HG02870 (cell line): ENCODE data around the gene ANXA9.

Source experiments
- ATAC-seq: cut with Tn5 transposase; IDR thresholded peaks from one replicate; pipeline ENCODE4 v1.9.1; 2021; ENCODE audit warnings: mild to moderate bottlenecking, moderate library complexity; ENCODE audit not compliant: unreplicated experiment

The ANXA9 gene

DNA sequence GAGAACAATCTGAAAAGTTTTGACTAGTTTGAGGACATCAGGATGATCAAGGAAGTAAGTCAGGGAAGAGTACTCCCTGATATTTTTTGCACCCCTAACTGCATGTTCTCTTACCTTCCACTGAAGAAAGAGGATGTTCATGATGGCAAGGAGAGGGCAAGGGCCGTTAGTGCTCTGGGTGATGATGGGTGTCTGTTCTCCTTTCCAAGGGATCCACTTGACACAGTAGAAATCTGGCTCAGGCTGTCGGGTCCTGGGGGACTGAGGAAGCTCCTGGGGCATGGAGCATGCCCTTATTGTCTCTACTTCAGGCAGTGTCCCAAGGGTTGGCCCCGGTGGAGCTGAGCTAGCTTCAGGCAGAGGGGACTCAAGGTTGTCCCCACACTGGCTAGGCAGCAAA is 20.0 kb downstream of the ANXA9 start:
- no peak for ATAC-seq

DNA sequence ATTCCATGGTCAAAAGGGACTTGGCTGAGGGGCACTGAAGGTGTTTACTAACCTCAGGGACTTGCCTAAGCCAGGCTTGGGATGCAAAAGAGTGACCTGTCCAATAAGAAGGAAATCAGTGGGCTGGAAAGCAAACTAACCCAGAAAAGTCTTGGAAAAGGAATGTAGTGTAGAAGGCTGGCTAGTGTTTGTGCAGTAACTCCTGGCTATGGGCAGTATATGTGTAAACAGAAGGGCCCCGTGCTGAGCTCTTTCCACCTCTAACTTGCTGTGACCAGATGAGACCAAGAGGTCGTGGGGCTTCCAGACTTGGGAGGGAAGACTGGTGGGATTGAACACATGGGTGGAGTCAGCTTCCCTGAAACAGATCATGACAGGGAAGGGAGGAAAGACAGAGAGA is 20.5 kb downstream of the ANXA9 start:
- ATAC-seq: no peak

DNA sequence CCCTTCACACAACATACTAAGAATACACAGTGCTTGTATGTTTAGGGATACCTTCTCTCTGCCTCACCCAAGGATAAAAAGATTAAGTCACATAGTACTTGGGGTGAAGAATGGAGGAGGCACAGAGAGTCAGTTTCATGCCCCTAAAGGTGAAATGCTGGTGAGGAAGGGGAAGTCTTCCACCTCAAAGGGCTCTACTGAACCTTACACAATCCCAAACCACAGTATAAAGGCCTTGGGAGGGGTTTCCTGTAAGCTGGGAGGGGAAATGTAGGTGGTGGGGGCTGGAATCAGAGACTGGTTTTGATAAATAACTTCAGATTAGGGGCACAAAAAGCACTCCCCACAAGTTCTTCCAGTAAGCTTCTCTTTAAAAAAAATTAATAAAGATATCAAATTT is 21.1 kb downstream of the ANXA9 start:
- no peak for ATAC-seq

DNA sequence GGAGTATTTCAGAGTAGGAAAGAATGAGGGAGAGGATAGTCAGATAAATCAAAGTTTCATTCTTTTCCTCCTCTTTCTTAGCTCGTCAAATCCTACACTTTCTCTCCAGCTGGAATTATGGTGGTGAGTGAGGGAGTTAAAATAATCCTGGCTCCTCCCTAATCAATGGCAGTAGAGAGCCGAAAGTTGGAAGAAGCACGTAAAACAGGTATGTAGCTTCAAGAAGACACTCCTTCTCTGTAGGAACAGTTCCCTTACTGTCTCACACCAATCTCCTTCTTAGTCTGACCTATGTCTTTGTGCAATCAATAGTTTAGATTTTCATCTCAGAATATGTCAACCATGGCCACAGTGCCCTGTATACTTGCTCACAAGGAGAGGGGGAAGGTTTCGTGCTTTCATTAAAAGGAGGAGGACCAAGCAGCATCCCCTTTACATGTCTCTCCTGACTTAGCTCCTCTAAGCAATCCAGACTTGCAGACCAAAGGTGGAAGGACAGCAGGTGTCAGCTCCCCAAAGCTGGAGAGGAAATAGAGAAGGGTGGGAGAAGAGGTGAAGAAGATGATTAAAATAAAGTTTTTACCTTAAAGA is 23.7 kb downstream of the ANXA9 start:
- ATAC-seq: no peak

DNA sequence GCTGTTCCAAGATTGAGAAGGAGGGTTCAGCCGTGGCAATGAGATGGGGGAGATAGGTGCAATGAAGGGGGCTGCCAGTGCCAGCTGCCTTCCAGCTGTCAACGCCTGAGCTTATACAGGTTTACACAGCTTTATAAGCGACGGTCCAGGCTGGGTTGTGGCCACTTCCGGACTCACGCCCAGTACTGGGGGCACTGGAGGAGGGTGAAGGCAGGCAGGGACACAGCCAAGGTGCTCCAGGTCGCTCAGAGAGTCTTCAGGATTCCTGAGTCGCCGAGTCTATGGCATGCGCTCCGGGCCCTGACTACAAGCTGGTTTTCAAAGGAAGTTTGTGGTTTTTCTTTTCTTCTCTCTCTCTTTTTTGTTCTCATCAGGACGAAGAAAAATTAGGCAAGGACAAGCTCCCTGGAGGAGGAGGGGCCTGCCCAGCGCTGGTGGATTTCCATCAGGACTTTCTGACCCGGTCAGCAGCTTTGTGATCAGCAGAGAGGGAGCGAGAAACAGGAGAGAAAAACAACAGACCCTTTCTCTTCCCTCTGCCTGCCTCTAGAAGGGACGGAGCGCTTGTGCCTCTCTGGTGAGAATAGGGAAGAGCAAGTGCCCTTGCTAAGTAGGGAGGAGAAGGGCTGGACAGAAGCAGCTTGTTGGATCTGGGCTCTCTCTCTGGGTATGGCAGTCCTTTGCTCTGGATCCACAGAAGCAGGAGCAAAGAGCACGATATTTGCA is 24.4 kb downstream of the ANXA9 start, which contains the start of gene MINDY1:
Gene MINDY1 (minus strand): TSS at position 576 of the 726 bp plus-strand sequence. CDS start 4,285 bp downstream, outside the sequence.
- no peak for ATAC-seq

DNA sequence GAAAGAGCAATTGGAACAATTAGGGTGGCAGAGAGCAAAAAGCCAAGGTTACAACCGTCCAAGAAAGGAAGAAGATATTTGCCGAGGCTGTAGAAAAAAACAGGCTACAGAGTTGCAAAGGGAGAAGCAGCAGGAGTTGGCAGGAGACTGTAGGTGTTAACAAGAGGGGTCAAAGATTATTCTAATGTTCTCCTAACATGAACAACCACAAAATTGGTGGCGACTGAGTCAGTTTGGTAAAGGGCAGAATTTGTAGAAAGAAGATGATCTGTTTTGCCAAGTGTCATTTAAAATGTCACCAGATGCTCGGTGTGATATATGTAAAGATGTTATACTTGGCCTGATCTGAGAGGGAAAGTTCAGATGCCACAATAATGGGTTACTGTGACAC is 25.8 kb downstream of the ANXA9 start:
- no peak for ATAC-seq

DNA sequence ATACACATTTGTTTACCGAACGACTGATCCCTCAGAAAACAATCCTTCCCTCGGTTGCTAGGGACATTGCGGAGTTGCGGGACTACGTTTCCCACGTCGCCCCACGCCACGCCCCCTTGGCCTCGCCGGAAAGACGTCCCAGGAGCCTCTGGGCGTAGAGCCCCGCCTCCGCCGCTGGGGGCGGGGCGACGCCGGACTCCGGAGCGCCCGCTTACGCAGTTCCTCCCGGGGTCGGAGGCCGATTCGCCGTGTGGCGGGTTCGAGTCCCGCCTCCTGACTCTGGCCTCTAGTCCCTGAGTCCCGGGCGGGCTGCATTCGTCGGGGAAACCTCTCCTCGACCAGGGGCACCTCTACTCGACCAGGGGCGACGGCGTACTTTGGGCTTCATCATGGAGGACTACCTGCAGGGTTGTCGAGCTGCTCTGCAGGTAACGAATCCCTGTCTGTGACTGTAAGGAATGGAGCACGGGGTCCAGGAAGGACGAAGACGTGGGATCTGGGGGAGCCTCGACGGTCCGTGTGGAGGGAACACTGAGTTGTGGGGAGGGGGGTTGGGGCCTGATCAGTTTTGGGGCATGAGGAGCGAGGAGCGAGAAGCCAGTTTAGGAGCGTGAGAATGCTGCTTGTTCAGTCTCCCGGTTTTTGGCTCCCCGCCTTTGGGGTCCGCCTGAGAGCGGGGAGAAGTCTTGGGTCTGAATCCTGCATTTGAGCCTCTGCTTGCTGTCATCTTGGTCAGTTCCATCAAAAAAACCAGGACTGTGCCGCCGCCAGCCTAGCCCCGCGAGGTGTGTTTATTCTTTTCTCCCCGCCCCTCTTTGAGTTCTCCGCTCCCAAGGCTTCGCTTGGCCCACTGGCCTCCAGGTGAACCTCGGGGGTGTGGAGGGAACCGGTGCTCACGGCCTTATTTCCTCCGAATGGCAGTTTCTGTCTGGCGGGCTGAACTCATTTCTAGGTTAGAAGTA is 26.4 kb downstream of the ANXA9 start, which contains the start of gene PRUNE1:
Gene PRUNE1 (plus strand): TSS at position 206 of the 962 bp plus-strand sequence. CDS start 184 bp downstream, at position 390.
- ATAC-seq: peak; percentile 58

DNA sequence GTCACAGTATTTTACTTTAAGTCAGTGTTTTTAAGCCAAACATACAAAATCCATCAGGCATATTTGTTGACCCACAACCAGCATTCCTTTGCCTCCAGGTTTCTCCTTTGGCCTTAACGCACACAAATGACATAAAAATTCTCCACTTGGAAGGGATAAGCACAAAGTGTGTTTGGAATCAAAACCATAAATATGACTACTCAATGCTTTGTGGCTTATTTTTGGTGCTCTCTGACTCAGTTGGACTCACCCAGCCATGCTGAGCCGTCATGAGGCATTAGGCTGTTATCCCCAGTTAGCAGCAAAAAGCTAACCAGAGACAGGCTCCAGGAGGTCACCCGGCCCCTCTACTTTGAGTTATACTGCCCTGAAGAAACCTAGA is 27.1 kb downstream of the ANXA9 start:
- ATAC-seq: no peak

DNA sequence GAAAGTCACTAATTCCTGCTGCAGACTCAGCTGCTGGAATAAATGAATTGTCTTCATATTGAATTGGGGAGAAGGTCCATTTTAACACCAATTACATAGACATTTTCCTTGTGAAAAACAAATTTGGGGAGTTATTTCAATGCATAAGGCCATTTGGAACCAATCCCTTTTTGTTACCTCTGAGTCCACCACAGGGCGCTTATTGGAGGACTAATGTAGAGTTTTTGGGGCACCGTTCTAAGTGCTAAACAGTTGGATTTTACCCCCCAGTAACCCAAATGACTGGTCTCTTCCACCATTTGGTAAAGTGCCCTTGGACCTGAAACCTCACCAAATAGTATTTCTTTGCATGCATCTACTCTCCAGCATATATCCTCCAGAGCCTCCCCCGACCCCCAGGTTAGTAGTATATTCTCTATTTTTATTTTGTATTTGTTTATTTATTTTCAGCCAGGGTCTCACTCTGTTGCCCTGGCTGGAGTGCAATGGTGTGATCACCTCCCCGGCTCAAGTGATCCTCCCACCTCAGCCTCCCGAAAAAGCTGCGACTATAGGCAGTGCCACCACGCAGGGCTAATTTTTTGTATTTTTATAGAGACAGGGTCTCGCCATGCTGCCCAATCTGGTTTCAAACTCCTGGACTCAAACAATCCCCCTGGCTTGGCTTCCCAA is 27.7 kb downstream of the ANXA9 start:
- no peak for ATAC-seq

DNA sequence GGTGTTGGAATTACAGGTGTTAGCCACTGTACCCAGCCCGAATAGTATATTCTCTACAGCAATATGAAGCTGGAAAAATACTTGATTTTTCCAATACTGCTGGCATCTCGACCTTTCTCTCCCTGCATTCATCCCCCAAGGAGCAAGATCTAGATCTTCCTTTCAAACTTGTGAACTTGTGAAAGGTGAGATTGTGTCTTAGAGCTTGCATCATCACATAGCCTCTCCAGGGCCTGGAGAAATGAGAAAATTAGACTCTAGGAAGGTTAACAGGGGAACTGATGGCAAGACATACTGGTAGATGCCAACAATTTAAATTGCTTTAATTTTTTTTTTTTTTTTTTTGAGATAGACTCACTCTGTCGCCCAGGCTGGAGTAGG is 28.2 kb downstream of the ANXA9 start:
- ATAC-seq: no peak

DNA sequence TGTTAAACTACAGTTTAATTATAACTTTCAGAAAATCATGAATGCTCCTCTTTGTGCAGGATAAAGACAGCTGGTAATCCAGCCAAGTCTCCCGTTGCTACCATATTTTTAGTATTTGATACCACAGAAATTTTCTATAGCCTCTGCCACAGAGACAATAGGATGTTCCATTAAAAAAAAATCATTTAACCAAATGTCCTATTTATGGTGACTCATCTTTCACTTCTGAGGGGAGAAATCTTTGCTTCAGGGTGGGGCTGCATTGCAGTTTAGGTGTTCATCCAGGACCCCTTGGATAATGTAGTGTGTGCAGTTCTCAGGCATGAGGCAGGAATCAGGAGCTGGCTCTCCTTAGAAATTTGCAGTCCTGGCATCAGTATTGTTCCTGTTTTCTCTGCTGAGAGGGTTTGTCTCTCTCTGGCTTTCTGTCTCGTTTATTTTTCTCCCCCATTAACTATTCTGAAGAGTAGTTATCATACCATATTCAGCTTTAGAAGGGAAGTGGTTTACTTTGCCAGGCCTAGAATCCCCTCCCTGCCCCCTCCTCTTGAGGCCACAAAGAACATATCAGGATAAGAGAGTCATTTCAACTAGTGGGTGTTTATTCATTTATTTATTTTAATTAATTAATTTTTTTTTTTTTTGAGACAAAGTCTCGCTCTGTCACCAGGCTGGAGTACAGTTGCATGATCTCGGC is 29.2 kb downstream of the ANXA9 start:
- no peak for ATAC-seq

DNA sequence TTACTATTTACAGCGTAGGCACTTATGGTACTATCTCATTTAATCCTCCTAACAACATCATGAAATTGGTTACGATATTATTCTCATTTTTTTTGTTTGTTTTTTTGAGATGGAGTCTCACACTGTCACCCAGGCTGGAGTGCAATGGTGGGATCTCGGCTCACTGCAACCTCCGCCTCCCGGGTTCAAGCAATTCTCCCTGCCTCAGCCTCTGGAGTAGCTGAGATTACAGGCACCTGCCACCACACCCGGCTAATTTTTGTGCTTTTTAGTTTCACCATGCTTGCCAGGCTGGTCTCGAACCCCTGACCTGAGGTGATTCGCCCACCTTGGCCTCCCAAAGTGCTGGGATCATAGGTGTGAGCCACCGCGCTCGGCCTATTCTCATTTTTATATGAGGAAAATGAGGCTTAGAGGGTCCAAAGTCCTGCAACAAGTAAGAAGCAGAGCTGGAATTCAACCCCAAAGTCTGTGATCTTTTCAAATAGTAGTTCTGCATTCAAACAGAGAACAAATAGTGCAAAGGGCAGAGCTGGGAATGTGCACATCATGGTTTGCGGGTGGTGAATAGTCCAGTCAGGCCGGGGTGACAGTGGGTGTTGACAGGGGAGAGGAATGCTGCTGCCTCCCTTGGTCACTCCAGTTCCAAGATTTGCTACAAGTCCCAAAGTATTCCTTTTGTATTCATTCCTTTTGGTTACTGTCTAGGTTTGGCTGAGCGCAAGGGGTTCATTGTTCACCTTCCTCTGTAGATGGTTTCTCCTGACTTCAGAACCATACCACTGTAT is 30.8 kb downstream of the ANXA9 start:
- no peak for ATAC-seq

DNA sequence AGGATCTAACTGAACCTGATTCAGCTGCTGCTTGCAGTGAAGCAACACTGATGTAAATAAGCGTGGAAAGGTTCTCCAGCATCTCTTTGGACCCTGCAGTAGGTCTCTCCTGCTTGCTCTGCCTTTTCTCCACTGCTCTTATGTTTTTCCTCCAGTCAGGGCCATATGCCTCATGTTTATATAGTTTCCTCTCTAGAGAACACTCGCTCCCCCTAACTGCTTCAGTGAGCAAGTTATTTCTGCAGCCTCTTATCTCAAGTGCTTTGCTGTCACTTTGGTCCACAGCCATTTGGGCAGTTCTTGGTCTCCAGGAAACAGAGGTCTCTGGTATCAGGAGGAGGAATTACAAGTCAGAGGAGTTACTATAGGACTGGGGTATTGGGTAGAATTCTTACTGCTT is 31.4 kb downstream of the ANXA9 start:
- ATAC-seq: no peak

DNA sequence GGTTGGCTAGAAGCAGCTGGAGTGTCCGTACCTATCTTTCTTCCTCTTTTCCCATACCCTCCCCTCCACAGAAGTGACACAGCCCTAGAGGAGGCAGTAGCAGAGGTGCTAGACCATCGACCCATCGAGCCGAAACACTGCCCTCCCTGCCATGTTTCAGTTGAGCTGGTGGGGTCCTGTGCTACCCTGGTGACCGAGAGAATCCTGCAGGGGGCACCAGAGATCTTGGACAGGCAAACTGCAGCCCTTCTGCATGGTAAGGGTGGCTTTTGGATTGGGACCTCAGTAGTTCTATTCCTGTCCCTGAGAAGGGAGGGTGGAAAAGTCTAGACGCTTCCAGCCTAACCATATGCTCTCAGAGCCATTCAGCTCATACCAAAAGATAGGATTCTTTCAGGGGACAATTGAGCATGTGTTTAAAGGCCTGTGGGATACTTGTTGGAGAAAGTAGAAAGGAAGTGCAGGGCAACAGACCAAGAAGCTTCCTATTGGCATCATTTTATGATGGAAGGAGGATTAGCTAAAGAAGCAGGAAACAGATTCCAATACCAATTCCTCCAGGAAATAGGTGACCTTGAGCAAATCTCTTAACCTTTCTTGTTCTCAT is 42.6 kb downstream of the ANXA9 start:
- no peak for ATAC-seq

DNA sequence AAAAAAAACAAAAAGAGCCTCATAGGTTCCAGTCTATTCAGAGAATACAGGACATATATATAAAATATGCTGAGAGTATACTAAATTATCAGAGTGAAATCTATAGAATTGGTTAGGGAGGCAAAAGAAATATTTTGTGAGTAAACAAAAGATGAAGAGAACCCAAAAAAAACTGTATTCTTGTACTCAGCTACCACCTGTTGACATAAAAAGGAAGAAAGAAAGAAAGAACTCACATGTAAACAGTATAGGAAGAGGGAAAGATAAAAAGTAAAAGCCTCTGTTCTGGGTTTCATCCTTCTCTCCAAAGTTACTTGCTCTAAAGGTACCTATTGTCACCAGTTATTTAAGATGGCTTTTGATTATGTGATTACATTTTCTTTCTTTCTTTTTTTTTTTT is 44.4 kb downstream of the ANXA9 start:
- no peak for ATAC-seq

DNA sequence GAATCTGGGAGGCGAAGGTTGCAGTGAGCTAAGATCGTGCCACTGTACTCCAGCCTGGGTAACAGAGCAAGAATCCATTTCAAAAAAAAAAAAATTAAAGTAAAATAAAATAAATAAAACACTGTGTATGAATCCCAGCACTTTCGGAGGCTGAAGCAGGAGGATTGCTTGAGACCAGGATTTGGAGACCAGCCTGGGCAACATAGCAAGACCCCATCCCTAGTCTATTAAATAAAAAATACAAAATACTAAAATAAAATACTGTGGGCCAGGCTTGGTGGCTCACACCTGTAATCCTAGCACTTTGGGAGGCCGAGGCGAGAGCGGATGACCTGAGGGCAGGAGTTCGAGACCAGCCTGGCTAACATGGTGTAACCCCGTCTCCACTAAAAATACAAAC is 50.1 kb downstream of the ANXA9 start:
- no peak for ATAC-seq

DNA sequence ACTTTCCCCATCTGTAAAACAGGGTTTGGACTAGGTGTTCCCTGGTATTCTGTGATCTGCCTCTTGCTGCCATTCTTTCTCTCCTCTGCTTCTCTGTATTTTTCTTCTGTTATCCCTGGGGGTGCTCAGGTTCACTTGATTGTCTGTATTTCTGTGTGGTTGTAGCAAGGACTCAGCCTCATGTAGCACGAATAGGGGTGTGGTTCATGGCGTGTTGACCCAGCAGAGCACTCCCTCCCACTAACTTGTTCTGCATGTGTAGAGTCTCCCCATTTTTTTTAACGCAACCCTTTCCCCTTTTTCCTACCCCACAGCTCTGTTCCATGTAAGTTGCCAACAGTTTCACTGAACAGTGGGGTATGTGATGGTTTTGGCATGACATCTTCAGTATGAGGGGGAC is 53.1 kb downstream of the ANXA9 start:
- no peak for ATAC-seq

DNA sequence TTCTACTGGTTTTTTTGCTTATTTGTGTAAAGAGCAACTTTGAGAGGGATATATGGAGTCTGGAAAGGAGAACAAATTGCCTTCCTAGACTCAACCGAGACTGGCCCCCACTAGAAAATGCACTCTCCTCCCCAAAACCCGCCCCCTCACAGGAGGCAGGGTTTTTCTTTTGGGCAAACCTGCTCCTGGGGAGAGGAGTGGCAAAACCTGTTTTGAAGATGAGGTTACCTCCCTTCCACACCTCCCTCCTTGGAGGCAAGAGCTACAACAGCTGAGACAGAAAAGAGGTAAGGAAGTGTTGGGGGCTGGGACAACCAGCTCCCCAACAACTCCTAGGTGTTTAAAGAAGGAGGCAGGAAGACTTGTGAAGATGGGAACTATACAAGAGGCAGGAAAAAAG is 54.3 kb downstream of the ANXA9 start, which contains the start of gene BNIPL:
Gene BNIPL (plus strand): TSS at position 231 of the 400 bp plus-strand sequence. CDS start 140 bp downstream, at position 371.
- no peak for ATAC-seq

DNA sequence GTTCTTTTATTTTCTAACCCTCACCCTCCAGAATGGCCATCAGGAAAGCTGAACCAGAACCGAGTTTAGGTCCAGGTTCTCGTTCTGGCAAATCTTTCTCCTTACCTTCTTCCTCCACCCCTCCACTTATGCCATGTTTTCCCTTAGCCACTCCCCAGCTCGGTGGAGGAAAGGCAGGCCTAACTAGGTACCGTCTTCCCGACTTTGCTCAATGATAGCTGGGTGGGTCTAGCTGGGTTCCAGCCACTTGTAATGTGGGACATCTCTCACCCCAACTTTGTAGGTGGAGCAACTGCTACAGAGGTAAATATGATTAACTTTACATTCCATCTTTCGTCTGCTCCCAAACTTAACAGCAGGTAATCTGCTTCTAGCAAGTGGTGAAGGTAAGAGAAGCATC is 54.9 kb downstream of the ANXA9 start:
- no peak for ATAC-seq
